ENCODE measurements around the gene JARID2.

Gene JARID2

DNA sequence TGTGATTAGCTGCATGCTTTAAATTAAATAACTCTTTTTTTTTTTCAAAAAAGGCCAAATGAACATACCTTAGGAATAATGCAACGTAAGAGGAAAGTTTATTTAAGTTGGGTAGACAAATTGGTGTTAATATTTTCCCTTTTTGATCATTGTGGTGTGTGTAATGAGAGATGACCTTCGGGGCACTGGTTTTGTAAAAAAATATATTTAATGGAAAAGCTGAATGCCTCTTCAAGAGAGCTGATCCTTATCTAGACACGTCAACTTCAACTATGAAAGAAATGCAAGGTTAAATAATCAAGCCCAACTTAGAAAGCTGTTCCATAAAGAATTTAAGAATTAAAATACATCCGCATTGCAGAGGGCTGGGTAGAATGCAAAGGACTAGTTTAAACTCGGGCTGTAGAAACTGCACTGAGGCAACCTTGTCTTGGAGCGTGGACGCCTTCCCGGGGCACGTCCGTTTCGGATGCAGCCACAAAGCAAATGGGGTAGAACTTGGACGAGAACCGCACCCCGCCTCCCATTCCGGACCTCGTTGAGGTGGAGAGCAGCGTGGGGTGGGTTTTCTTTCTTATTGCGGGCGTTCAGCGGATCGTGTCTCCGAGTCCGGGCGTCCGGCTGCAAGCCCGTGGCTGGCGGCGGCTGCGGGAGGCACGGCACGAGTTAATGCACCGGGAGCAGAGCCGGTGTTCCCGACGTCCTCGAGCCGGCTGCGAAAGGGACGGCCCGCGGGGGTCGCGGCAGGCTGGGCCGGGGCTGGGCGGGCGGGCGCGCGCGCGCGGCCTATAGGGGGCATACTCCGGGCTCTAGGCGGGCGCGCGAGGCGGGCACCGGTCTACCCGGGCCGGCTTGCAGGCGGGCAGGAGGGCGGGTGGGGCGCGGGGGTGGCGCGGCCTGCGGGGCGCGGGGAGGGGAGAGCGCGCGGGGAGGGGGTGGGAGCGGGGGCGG, 1.9 kb downstream of the JARID2 start:
- peak; percentile 37 for DNase-seq

DNA sequence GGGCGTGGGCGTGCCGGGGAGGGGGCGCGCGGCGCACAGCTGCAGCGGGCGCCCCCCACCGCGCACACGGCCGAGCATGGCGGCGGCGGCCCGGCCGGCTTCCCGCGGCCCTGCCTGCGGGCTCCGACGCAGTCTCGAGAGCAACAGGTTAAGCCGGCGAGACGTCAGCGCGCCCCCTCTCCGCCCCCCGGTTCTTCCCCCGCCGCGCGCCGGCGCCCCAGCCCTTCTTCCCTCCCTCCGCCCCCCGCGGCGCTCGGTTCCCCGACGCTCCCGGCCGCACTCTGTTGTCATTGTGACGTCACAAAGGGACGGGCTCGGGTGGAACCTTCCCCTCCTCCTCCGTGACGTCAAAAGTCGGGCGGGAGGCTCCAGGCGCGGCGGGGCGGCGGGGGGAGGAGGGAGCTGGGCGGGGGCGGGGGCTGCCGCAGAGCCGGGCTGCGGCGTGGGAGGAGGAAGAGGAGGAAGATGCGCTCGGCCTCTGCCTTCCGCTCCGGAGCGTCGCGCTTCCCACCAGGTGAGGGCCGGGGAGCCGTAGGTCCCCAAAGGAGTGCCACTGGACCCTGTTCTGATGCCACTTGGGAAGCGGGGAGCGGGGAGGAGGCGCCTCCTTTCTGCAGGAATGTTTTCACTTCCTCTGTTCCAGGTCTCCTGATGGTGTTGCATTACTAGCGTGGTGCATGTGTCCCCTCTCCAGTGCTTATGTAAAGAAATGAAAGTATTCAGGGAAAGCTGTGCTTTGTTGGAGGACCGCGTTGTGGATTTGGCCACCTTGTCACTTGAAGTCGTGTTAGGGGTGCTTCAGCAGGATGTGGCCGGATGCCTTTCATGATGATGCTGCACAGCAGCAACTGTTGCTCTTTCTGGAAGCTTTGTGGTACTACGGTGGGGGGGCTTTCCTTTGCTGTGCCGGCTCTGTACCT, 2.8 kb downstream of the JARID2 start:
- DNase-seq: peak; percentile 98

DNA sequence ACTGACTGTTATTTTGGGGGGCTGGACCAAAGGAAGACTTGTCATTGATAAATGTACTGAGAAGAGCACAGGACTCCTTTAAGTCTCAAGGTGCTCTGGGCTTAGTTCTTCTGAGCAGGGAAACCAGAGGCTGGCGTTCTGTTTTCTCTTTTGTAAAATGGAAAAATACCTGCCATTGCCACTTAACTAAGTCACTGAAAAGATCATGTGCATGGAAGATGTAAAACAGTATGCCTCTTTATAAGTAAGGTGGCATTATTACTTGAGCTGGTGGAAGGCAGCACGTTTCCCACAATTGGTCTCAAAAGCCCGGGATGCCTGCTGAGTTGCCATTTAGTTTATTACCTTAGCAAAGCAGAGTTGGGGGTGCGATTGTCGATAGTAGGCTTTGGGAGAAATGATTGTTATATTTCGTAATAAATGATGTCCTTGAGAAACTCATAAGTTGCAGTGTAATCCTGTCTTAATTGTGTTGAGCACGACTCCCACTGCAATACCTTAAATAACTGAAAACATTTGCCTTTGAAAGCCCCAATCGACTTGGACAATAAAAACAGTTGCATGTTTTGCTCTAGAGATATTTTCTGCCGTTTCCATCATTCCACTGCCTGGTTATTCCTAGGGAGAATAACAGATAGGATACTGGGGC, 3.6 kb downstream of the JARID2 start:
- no peak for DNase-seq

DNA sequence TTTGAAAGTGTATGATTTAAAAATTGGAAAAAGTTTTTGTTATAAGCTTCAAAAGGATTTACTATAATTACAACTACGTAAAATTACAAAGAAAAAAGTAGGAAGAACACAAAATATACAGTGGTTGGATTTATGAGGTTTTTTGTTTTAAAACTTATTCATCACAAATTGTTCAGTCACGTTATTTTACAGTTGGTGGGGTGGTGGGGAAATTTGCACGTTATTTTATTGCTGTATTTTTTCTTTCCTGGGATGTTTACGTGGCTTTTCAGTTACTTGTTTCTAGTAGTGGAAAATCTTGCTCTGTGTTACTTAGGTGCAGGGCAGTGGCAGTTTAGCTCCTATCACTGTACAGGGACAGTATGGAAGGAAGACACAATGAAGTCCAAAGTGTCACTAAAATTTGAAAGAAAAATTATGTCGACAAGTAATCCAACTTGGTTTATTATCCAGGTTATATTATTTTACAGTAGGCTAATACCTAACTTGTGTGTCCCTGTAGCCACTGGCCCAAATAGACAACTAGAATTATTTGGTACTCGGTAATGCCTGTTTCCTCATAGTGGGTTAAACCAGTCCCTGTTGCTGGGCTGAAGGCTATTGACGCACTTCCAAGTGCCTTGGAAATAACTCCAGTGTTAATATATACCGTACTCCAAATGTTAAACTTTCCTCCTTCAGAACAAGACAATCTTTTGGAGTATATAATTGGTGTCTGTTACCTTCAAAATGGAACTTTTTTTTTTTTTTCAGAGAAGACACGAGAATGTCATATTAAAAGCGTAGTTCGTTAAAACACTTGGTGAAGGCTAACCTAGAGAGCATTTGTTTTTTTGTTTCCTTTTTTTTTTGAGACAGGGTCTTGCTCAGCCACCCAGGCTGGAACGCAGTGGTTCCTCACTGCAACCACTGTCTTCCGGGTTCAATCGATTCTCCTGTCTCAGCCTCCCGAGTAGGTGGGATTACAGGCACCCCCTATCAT, 4.6 kb downstream of the JARID2 start:
- DNase-seq: no peak

DNA sequence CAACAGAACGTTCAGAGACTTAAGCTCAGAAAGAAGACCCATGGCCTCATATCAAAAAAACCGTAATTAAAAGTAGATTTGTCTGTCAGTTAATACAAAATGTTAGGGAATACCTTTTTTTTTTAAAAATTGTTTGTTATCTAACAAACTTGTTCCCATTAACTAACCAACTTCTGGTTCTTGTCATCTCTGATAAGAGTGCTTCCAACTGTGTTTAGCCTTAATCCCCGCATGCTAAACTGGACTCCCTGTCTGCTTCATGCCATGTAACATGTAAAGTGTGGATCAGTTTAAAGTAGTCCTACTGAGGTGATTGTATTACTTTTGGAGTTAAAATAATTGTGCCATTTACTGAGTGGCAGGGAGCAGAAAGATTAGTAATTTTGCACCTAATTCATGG, 6.3 kb downstream of the JARID2 start:
- no peak for DNase-seq

DNA sequence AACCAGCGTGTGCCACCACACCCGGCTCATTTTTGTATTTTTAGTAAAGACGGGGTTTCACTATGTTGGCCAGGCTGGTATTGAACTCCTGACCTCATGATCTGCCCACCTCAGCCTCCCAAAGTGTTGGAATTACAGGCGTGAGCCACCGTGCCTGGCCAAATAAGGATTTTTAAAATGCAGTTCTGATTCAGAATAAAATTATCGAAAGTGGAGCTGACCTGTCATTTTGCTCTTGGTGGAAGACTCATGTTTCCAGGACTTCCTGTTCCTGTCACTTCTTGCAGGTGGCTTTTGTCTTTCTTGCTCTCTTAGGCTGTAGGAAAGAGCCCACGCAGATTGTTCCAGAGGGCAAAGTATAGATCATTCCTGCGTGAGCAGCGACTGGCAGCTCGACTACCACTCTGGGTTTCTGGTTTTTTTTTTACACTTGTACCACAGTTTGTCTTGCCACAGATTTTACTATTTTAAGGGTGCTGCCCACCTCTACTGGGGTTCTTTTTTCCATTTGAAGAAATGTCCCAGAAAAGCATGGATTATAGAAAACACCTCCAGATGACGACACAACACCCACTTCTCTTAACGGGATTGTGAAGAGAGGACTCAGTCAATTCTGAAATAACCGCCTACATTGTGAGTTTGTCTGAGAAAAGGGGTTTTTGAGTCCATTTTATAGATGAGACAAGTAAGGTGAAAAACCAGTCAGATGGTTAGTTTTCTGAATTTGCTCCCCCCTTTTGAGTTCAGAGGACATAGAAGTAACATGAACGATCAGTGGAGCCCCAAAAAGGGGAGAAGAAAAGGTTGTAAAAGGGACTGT, 7.5 kb downstream of the JARID2 start:
- no peak for DNase-seq

DNA sequence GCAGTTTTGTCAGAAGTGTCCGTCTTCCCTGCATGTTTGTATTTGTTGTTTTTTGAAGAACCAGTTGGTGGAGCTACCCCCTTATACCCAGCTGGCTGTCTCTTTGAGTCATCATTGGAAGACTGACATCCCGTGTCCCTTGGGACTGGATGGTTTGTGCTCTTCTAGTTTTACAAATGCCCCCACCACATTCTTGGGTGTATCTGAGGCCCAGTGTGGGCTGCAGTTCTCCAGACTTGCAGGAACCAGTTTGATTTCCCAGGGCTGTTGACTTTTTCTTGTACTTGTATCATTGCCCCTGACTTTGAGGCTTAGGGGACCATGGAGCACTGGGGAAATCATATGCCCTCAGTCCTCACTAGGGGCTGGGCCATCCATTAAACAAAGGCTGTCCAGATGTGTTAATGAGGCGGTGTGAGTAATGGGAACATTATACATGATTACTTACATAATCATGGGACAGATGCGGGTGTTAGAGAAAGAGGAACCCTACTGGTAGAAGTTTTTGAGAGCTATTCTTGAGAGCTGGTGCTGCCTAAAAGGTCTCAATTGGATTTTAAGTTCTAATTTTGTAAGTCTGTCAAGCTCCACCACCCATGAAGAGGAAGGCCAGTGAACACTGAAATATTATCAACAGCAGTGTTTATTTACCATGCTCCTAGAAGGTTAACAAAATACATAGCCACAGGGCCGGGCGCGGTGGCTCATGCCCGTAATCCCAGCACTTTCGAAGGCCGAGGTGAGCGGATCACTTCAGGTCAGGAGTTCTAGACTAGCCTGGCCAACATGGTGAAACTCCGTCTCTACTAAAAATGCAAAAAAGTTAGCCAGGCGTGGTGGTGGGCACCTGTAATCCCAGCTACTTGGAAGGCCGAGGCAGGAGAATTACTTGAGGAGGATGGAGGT, 8.5 kb downstream of the JARID2 start:
- no peak for DNase-seq

DNA sequence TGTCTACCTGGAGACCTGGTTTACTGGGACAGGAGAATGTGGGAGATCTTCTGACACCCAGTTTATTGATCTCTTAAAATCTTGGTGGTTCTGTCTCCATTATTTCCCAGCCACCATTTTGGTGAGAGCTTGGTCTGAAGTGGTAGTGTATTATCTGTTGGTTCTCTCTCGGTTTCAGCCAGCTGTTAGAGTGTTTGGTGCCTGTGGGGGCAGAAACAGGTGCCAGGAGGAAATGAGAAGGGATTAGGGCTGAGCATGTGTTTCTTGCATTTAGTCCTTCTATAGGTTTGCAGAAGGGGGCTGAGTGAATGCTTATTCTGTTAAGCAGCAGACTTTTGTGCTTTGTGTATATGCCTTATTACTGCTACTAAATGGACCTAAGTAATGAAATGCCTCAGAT, 9.6 kb downstream of the JARID2 start:
- DNase-seq: no peak

DNA sequence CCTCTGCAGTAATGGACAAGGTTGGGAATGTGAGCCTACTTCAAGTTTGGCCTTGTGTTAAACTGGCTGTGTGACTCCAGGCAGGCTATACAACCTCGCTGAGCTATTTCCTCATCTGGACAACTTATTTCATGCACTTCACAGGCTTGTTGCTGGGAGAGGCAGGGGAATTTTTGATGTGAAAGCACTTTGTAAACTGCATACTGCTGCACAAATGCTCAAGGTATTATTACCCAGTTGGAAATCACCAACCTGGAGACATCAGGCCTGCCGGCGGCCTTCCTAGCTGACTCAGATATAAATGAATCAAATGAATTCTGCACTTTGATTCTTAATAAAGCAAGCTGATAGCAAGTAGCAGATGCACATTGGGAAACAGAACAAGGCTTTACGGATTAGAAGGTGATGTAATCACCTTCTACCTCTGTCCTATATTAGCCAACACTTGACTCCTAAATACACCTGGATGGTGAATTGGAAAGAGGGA, 10.1 kb downstream of the JARID2 start:
- DNase-seq: no peak

DNA sequence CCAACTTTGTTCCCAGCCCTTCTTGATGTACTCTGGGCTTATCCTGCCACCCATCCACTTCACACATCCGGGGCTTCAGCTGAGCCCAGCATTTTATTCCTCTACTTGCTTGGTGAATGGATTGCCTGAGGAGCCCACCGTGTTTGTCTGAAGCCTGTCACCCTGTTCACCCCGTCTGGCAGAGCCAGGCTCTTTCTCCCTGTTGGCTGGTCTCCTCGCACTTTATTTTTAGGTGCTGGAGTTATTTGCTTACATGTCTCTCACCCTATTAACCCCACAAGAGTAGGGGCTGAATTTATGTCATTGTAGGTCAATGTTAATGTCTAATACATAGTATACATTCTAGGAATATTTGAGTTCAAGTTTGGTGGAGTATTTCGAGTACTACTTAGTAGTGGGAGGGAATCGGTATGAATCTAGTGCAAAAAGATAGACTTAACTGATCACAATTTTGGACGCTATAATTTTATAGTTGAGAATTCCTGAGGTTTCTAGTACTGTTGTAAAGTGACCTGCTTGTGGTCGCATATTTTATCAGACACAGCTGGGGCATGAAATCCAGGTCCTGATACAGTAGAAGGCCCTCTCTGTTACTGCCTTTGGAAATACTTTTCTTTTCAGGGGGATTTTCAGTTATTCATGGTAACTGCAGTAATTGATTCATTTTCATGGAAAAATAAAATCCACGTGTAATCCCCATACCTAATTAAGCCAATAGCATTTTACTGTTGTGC, 10.8 kb downstream of the JARID2 start:
- DNase-seq: no peak

DNA sequence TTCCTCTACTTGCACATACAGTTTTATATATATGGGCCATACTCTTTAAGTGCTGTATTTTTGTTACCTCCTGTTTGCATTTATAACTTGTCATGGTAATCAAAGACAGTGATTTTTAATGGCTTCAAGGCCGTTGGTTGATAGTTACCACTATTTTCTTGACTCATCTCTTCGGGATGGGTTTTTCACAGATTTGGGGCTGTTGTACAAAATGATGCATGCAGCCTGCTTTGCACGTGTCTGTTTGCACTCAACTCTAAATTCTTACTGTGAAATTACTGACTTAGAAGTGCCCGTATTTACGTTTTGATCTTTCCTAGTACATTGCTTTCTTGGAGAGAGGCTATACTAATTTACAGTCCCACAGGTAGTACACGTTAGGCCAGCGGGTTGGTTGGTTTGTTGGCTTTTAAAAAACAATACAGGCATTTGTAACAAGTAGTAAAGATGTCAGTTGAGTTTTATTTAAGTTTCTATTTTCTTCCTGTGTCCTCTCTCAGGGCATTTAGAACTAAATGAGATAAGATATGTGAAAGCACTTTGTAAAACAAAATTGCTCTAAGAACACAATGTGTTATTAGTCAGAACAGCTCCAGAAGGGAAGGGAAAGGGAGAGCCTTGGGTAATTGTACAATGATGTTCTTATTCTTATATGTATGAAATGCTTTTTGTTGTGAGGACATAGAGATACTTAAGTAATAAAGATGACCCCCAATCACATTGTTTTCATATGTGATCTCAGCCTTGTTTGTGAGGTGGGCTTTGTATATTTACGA, 11.7 kb downstream of the JARID2 start:
- DNase-seq: no peak

DNA sequence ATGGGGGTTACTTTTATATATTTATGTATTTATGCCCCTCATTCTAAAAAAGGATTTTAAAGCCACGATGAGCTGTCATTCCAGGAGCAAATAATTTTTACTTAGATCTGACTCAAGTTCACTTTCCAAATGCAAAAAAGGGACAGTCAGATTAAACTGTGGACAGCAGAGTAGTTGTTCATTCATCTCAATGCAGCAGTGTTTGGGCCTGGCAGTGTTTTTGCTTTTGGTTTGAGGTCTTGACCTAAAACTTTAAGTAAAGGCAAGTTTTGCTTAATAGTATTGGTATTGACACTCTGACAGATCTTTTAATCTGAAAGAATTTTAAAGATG, 13.9 kb downstream of the JARID2 start:
- DNase-seq: no peak

DNA sequence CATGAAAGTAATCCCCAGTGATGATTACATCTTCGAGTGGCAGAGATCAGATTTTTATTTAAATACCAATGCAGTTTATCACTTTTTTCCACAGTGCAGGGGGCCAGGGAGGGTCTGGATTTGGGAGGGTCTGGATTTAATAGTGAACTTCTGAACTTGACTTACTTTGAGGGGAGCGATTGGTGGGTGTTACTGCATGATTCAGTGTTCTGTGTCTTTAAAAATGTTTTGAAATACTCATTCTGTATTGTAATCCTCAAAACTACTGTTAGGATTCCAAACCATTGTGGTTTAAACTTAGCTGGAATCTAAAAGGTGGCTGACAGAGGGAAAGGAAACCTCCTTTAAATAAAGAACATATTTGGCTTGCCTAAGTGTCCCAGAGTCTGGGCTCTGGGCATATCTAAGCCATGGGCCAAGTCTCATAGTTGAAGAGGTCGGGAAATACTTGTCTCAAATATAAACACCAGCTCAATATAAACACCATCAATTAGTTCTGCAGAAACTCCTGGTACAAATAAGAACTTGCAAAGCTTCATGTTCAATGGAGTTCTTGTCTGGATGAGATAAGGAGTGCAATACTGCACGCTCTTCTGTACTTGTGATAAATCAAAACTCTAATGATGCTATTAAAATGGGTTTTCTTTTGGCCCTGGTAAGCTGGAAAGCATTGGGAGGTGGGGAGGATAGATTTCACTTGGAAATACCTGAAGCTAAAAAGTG, 14.4 kb downstream of the JARID2 start:
- DNase-seq: no peak

DNA sequence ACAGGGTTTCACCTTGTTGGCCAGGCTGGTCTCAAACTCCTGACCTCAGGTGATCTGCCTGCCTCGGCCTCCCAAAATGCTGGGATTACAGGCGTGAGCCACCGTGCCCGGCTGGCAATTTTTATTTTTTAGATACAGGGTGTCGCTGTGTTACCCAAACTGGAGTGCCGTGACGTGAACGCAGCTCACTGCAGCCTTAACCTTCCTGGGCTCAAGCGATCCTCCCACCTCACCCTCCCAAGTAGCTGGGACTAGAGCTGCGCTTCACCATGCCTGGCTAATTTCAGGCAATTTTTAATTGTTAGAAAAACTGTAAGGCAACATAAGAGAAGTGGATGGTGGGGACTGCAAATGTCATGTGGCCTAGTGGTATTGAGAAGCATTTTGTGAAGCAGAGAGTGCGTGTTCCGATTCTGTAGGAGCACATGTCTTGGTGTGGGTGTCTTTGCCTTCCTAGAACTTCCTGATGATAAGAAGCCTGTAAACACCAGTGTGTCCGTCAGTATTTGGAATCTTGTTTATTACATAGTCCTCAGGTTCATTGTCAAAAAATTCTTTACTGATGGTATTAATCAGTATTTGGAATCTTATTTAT, 18.0 kb downstream of the JARID2 start:
- no peak for DNase-seq

DNA sequence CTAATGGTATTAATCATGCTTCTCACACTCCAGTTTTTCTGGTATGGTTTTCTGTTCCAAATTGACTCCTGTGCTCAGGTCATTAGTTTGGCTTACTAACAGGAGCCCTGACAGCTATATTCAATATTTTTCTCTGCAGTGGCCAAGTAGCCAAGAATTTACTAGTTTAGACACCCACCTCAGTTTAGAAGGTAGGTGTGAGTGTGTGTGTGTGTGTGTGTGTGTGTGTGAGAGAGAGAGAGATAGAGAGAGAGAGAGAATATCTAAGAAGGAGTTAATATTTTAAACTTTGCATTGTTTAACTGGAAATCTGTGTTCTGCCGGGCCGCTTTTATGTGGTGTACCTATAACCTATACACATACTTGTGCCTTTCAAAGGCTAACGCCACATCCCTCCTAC, 18.5 kb downstream of the JARID2 start:
- DNase-seq: no peak

DNA sequence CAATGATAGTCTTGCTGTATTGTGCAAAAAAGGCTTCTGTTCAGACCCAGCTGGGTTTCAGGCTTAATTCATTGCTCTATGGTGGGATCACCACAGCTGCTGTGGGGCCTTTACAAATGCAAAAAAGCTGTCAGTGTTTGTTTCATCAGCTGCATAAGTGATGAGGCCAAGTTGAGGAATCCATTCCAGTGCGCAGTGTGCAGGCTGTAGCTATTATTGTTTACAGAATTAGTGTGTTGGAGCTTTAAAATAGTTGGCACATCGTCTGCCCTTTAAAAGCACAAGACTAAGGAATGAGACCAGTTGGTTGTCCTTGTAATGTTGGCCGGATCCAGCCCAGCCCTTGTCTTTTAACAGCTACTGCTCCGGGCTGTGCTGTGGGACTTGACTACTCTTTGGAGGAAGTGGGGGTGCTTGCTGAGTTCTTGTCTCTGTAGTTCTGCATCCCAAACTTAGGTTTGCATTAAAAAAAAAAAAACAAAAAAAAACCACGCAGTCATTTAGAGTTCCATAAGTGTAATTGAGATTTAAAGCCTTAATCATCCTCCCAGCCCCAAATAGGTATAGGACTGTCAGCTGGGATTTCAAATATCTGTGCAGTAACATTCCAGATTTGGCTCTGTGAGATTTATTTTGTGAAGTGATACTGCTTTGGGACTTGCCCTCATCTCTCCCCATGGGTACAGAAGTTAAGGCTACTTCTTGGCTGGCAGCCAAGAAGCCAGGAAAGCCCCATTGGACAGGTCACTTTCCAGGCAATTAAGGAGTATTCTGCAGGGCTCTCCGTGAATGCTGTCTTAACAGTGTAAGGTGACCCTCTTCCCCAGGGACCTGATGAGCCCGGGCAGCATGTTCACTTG, 19.3 kb downstream of the JARID2 start:
- no peak for DNase-seq

Measured in central memory CD4-positive, alpha-beta T cell (primary cell).